NB4 (cell line): ENCODE data around the gene TEX54.
A peak's percentile ranks its signal among the peaks of the same experiment; 100 is the strongest.

Source experiments
- MYC ChIP-seq: IDR thresholded peaks from 2 replicates; pipeline ENCODE4 v1.6.1; 2011; ENCODE audit warnings: low read depth, low read length
- POLR2A ChIP-seq: IDR thresholded peaks from 2 replicates; pipeline ENCODE4 v1.6.1; 2011; ENCODE audit warnings: mild to moderate bottlenecking; ENCODE audit not compliant: insufficient read length; ENCODE audit errors: extremely low read depth
- TF ChIP-seq, protein P1 (sequence below): IDR thresholded peaks from one replicate; pipeline ENCODE4 v1.5.1; 2012; ENCODE audit warnings: low read depth, low read length
- TF ChIP-seq, protein P2 (sequence below): IDR thresholded peaks from 2 replicates; pipeline ENCODE4 v1.6.1; 2011; ENCODE audit warnings: low read depth, low read length

DNA sequence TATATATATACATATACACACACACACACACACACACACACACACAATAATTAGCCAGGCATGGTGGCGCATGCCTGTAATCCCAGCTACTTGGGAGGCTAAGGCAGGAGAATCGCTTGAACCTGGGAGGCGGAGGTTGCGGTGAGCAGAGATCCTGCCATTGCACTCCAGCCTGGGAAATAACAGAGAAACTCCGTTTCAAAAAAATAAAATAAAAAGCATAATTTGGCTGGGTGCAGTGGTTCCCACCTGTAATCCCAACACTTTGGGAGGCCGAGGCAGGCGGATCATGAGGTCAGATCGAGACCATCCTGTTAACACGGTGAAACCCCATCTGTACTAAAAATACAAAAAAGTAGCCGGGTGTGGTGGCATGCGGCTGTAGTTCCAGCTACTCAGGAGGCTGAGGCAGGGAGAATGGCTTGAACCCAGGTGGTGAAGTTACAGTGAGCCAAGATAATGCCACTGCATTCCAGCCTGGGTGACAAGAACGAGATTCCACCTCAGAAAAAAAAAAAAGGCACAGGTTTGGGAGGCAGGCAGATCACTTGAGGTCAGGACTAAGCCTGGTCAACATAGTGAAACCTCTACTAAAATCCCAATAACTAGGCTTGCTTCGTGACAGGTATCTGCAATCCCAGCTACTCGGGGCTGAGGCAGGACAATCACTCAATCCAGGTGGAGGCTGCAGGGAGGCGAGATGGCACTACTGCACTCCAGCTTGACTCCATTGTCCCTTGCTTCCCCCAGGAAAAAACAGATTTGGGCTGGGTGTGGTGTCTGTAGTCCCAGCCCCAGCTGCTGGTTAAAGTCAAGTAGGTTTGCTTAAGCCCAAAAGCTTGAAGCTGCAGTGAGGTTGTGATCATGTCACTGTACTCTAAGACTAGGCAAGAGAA lies 18.5 kb upstream of the TEX54 start:
- TF ChIP-seq, protein P1, sequence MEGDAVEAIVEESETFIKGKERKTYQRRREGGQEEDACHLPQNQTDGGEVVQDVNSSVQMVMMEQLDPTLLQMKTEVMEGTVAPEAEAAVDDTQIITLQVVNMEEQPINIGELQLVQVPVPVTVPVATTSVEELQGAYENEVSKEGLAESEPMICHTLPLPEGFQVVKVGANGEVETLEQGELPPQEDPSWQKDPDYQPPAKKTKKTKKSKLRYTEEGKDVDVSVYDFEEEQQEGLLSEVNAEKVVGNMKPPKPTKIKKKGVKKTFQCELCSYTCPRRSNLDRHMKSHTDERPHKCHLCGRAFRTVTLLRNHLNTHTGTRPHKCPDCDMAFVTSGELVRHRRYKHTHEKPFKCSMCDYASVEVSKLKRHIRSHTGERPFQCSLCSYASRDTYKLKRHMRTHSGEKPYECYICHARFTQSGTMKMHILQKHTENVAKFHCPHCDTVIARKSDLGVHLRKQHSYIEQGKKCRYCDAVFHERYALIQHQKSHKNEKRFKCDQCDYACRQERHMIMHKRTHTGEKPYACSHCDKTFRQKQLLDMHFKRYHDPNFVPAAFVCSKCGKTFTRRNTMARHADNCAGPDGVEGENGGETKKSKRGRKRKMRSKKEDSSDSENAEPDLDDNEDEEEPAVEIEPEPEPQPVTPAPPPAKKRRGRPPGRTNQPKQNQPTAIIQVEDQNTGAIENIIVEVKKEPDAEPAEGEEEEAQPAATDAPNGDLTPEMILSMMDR: no peak
- TF ChIP-seq POLR2A (peak; percentile 19), MYC (no peak)
- TF ChIP-seq, protein P2, sequence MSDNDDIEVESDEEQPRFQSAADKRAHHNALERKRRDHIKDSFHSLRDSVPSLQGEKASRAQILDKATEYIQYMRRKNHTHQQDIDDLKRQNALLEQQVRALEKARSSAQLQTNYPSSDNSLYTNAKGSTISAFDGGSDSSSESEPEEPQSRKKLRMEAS: no peak
